Stimulated activated CD8-positive, alpha-beta memory T cell treated with anti-CD3 and anti-CD28 coated beads, Interleukin-7, amount 100 ng/mL, for 48 hours (primary cell): Measurements from ENCODE around the gene ANKRA2.
"Not testable (repeated sequence)": the region's sequence is repeated elsewhere in the genome, so short reads cannot be mapped to it uniquely, and the experiment has no call there.

Experiments
- DNase-seq, 2 donors: peaks; one replicate each; pipeline ENCODE4 v3.0.0-alpha.2; 2020; ENCODE audit warnings: low read depth in 1 of 2; ENCODE audit errors: extremely low read depth in 1 of 2

ANKRA2 gene

GRCh38 chr5:73552642-73553041 lies 12.8 kb downstream of the ANKRA2 start:
- no peak for DNase-seq

- DNase-seq: no peak
Observed at GRCh38 chr5:73550016-73550415, 15.4 kb downstream of the ANKRA2 start.

DNA sequence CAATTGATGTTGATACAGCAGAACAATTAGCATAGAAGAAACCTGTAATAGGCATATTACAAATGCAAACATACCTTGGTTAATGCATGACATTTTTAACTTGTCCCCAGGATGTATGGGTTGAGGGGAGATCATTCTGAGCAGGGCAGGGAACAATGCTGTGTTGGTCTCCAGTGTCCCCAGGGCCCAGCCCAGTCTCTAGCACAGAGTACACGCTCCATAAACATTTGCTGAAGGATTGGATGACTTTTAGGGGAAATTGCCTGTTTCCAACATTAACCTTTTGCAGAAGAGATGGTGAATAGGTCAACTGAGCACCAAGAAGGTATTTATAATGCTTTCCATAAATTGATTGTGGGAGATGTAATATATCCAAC lies 20.0 kb downstream of the ANKRA2 start:
- DNase-seq: no peak

GRCh38 chr5:73544429-73545402 lies 20.7 kb downstream of the ANKRA2 start:
- DNase-seq: no peak

DNA sequence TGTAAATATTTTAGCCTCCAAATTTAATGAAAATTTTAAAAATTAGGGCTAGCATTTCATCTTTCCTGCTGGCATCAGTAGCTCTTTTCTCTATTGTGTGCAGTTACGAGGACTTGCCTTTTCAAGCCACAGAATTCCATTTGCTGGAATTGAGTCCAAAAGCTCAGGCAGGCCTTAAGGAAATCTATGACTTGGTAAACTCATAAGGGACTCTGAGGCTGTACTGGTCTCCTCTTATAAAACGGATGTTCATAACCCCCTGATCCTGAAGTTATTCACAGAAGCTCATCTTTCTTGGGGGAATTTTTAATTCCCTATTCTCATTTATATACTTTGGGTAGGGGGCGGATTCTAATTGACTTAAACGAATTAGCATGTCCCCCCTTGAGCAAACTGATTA lies 23.4 kb downstream of the ANKRA2 start:
- no peak for DNase-seq

DNA sequence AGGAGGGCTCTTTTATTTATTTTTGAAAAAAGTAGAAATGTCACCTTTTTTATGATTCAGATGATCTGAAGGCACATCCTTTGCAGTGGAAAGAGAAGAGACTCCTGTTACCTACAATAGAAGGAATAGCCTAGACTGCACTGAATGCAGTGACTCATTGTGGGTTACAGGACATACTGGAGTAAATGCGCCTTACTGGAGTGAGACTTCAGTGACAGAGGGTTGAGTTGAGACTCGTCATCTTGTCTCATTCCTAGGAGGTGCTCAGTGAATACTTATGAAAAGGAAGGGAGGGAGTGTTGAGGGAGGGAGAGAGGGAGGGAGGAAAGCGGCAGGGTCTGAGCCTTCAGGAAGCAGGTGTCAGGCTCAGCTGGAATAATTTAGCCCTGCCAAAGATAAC lies 25.2 kb downstream of the ANKRA2 start:
- DNase-seq: no peak

GRCh38 chr5:73539730-73540129 lies 25.7 kb downstream of the ANKRA2 start:
- DNase-seq: no peak

DNA sequence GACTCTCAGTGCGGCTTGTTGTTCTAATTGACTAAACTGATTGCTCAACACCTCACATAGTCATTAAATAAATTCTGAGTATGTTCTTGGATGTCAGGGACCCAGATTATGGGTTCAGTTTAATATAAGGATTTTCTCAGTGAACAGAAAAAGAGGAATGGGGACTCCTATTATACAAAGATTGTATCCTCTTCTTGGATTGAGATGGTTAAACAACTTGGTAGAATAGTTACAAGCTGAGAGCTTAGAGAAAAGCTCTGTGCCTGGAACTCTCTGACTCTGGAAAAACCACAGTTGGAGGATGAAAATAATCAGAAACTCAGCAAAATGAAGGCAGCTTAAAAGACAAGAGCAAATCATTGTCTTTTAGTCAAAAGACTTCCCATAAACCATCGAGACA lies 30.5 kb downstream of the ANKRA2 start:
- DNase-seq: no peak

DNA sequence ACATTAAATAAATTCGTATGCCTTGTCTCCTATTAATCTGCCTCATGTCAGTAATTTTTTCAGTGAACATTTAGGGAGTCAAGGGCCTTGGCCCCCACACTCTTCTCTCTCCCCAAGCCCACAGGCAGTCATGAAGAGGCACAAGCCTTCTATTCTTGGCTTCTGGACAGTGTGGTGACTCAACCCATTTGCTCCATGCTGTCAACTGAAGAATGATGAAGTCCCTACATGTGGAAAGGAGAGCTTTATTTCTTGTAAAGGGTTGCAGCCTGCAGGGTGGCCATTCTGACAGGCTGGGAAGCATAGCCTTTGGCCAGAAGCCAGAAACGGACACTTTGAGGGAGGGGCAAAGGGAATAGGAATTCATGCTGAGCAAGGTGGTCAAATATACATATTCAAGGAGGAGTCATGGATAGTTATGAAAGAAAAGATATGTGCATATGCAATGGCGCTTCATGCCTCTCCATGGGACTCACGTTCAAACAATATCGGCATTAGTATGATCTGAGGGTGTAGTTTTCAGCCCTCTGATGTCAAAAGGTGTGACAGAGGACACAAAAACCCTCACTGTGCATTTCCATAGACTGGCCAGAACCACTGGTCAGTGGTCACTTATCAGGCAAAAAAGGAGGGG lies 31.3 kb downstream of the ANKRA2 start:
- DNase-seq: no peak

DNA sequence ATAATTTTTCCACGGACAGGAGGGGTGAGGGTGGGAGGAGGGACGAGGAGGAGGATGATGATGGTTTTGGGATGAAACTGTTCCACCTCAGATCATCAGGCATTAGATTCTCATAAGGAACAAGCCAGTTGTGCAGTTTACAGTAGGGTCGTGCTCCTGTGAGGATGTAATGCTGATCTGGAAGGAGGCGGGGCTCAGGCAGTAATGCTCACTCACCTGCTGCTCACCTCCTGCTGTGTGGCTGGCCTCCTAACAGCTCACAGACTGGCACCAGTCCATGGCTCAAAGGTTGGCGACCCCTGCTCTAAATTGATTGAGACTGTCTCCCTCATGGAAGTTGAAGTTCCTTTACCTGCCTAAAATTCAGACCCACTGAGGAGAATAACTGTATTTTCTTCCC lies 33.2 kb downstream of the ANKRA2 start:
- DNase-seq: no peak

DNA sequence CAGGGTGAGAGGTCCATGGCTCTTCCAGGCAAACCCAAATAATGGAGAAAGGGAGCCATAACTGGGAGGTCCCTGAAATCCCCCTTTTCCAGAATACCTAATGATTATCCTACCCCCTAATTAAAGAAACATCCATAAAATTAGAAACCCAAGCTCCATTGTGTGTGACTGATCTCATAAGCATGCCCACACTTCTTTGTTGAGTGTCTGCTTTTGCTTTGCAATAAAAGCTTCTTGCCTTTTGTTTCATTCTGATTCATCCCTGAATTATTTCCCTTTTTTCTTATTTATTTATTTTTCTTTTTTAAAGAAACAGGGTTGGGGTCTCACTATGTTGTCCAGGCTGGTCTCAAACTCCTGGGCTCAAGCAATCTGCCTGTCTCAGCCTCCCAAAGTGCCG lies 34.1 kb downstream of the ANKRA2 start:
- DNase-seq: no peak

GRCh38 chr5:73529081-73529480 lies 36.4 kb downstream of the ANKRA2 start:
- DNase-seq: no peak

DNA sequence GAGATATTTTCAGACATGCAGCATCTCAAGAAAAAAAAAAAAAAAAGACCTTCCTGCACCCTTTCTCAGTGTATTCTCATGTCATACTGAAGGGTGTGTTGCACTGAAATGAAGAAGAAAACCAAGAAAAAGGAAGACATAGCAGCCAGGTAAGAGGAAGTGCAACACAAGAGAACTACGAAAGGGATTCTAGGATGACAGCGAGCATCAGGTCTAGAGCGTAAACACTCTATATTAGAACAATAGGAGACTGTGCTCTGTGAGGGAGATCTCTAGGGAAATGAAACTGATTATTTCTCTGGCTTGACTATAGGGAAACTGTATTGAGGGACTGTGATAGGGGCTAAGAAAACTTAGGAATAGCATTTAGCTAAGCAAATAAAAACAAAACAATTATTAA lies 37.2 kb downstream of the ANKRA2 start:
- no peak for DNase-seq

DNA sequence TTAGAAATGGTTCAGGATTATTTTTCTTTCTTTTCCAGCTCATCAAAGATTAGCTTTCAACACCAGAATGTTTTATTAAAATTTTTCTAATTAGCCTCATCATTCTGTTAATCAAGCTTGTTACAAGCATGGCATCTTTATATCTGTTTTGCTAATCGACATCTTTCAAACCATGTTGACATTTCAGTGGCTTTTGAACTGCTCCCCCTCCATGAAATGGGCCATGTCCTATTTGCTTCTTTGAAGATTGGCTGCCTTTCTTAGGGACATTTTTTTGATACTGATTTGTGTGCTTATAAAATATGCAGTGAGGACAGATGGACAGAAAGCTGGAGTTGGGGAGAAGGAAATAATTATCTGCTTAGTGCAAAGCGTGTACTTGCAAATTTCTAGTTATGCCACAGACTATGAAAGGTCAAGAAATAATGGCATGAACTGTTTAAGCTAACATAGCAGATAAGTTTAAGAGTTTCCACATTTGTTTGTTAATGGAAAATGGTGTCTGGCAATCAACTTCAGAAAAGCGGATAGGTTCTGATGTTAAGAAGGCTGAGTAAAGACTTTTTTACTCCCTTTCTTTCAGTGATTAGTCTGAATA lies 39.7 kb downstream of the ANKRA2 start:
- no peak for DNase-seq

GRCh38 chr5:73523861-73524260 lies 41.6 kb downstream of the ANKRA2 start:
- DNase-seq: no peak

DNA sequence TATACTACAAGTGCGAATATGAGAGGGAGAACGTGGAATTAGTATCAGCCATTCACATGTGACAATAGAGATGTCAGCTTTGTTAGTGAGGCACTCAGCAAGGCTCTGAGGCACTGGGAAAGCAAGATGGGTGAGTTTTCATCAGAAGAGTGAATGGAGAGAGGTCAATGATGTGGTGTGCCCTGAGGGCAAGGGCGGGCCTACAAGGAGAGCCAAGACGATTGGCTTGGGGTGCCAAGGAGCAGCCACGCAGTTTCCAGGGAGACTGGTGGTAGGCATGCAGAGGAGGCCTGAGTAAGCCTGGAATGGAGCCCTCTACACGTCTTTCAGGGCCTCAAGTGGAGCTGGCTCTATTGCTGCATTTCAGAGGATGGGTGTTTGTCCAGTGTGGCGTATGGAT lies 42.5 kb downstream of the ANKRA2 start:
- no peak for DNase-seq

GRCh38 chr5:73519531-73520283 lies 45.7 kb downstream of the ANKRA2 start:
- peak; percentile 28 to 55 for DNase-seq

GRCh38 chr5:73515232-73515631 lies 50.2 kb downstream of the ANKRA2 start:
- DNase-seq: no peak

DNA sequence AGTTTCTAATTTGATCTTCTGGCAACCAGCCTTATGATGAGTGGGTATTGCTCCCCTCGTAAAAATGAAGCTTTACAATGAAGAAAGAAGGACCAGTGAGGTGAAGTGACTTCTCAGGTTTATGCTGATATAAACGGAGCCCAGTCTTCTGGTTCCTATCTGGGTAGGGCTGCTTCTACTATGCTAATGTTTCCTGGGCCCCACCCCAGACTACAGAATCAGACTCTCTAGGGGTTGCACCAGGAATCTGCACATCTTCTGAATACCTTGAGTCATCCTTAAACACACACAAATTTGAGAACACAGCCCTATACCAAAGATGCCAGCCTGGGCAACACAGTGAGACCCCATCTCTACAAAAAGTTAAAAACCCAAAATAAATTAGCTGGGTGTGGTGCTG lies 51.0 kb downstream of the ANKRA2 start:
- no peak for DNase-seq

- DNase-seq: no peak
Observed at GRCh38 chr5:73513996-73514395, 51.4 kb downstream of the ANKRA2 start.

- not testable (repeated sequence) for DNase-seq
Observed at GRCh38 chr5:73508521-73508920, 56.9 kb downstream of the ANKRA2 start.
